Body of pancreas (tissue), 4 donors: Measurements from ENCODE around the gene ADGRA1. TPM values are rescaled to one million over a fixed set of nuclear protein-coding genes. Genes with fewer than 3 reads are reported as not detected.

Source experiments
- ATAC-seq: fragments of 150-250 bp; one replicate; pipeline ENCODE4 v1.9.1; 2016
- DNase-seq, 4 donors: peaks; one replicate each; pipeline ENCODE4 v3.0.0-alpha.2; 2019
- H3K27ac ChIP-seq, 4 donors: fragments of 200-600 bp; sonication (generic); 1 replicate in 3 of 4; 2 replicates in 1 of 4; pipeline versions ENCODE4 v1.5.1 to v1.6.1; 2016 to 2019; ENCODE audit warnings: mild to moderate bottlenecking in 1 of 4, mixed read lengths in 1 of 4, moderate library complexity in 1 of 4
- H3K27me3 ChIP-seq, 2 donors: fragments of 200-600 bp; sonication (generic); one replicate each; pipeline ENCODE4 v1.6.0; 2016; ENCODE audit warnings: mild to moderate bottlenecking in 1 of 2
- H3K36me3 ChIP-seq, 2 donors: fragments of 200-600 bp; sonication (generic); replicated peaks in 1 of 2; 2 replicates each; pipeline ENCODE4 v1.5.1; 2016; ENCODE audit warnings: low read depth in 2 of 2; ENCODE audit not compliant: insufficient read depth in 1 of 2
- H3K4me1 ChIP-seq: fragments of 200-600 bp; sonication (generic); one replicate; pipeline ENCODE4 v1.6.0; 2016
- H3K4me3 ChIP-seq, 2 donors: fragments of 200-600 bp; sonication (generic); 1 replicate in 1 of 2; 2 replicates in 1 of 2; pipeline ENCODE4 v1.5.1; 2016 to 2019
- H3K9me3 ChIP-seq, 3 donors: fragments of 200-600 bp; sonication (generic); 1 replicate in 2 of 3; 2 replicates in 1 of 3; pipeline ENCODE4 v1.5.1; 2016
- POLR2A ChIP-seq, 3 donors: fragments of 450-650 bp; IDR thresholded peaks; one replicate each; pipeline ENCODE4 v1.6.1; 2016; ENCODE audit warnings: antibody characterized with exemption in 3 of 3, mild to moderate bottlenecking in 2 of 3
- WGBS, 2 donors: methylation state at CpG; one replicate each; pipeline ENCODE4 v1.1.5; 2017; 5-methylcytosine and 5-hydroxymethylcytosine counted together
- intact Hi-C: fragments of 100-400 bp; cut with DNase I; formaldehyde crosslinking; loops from one replicate; pipeline ENCODE4 v1.15.1; 2023
- total RNA-seq, 2 donors: library from RNA; depleted of rRNA; stranded (reverse); fragments of >200 nt; gene quantifications; one replicate each; pipeline ENCODE4 v1.1.0, GENCODE V29; 2016
- TF ChIP-seq, protein P1 (sequence below), 7 experiments: fragments of 450-650 bp in 4 of 7; fragments of 200-600 bp in 3 of 7; sonication (generic) in 3 of 7; IDR thresholded peaks; one replicate each; pipeline ENCODE4 v1.5.1; 2016 to 2019; ENCODE audit warnings: antibody characterized with exemption in 7 of 7

ADGRA1 gene
- total RNA-seq, 2 donors from 2014 or later: under 0.01 TPM; not detected in 1

DNA sequence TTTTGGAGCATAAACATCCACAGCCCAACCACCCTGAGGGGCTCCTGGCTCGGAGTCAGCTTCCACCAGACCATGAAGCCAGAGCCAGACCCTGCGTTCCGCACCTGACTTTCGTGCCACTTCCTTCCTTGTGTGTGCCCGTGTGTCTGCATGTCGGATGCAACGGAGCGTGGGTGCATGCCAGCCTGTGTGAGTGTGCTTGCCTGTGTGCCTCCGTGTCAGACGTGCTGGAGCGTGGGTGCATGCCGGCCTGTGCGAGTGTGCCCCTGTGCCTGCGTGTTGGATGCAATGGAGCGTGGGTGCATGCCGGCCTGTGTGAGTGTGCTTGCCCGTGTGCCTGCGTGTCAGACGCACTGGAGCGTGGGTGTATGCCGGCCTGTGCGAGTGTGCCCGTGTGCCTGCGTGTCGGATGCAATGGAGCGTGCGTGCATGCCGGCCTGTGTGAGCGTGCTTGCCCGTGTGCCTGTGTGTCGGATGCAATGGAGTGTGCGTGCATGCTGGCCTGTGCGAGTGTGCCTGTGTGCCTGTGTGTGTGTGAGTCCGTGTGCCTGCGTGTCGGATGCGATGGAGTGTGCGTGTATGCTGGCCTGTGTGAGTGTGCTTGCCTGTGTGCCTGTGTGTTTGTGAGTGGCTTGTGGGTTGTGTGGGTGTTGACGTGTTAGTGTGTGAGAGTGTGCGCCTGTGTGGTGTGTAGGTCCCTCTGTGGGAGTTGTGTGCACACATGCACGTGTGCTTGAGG, 44.2 kb downstream of the ADGRA1 start:
- TF ChIP-seq, protein P1, sequence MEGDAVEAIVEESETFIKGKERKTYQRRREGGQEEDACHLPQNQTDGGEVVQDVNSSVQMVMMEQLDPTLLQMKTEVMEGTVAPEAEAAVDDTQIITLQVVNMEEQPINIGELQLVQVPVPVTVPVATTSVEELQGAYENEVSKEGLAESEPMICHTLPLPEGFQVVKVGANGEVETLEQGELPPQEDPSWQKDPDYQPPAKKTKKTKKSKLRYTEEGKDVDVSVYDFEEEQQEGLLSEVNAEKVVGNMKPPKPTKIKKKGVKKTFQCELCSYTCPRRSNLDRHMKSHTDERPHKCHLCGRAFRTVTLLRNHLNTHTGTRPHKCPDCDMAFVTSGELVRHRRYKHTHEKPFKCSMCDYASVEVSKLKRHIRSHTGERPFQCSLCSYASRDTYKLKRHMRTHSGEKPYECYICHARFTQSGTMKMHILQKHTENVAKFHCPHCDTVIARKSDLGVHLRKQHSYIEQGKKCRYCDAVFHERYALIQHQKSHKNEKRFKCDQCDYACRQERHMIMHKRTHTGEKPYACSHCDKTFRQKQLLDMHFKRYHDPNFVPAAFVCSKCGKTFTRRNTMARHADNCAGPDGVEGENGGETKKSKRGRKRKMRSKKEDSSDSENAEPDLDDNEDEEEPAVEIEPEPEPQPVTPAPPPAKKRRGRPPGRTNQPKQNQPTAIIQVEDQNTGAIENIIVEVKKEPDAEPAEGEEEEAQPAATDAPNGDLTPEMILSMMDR (IDR thresholded peaks at IDR 0.05): no peak
- TF ChIP-seq POLR2A (IDR thresholded peaks at IDR 0.05): no peak
- DNase-seq: no peak
- no peaks in the 10 kb centered on the region for H3K9me3 ChIP-seq
- no peaks in the 10 kb centered on the region for H3K4me1 ChIP-seq
- no peaks in the 10 kb centered on the region for H3K36me3 ChIP-seq
- no peaks in the 10 kb centered on the region for H3K27me3 ChIP-seq
- ATAC-seq: no peak
- no peak overlapping the region for H3K27ac ChIP-seq
- intact Hi-C loops: no loop called here
- WGBS, 2 donors: 77 to 86% methylated on average over 8 to 41 of the region's 41 CpGs
- no peak overlapping the region for H3K4me3 ChIP-seq

DNA sequence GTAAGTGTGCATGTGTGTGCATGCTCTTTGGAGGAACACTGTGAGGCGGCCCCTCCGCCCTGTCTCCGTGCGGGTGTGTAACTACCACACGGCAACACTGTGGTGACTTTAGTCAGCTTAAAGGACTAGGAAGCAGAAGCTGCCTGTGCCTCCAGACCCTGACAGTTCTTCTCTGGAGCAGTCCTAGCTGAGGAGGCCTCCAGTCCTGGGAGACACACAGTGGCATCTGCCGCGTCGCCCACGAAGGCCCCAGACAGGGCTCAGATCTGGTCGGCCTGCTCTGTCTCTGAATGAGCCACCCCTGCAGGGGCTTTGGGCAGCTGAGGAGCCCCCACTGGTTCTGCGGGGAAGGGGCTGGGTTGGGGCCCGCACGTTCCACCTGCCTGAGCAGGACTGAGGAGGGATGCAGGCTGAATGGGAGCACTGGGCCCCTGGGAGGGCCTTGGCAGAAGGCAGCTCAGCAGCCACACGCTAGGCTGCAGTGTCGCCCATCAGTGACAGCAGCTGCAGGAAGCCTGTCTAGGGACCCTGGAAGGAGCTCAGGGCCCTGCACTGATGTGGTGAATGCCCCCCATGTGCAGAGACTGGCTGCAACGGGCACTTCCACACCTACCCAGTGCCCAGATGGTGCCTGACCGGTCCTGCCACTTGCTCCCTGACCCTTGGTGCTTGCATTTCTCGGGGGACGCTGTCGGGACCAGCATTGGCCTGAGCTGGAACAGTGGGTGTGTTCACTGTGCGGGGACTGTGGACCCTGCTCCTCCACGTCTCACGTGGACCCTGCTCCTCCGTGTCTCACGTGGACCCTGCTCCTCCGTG, 45.0 kb downstream of the ADGRA1 start:
- TF ChIP-seq, protein P1 (IDR thresholded peaks at IDR 0.05): no peak
- TF ChIP-seq POLR2A (IDR thresholded peaks at IDR 0.05): no peak
- H3K4me1 ChIP-seq: no peaks in the 10 kb centered on the region
- intact Hi-C loops: no loop called here
- H3K36me3 ChIP-seq: no peaks in the 10 kb centered on the region
- H3K27me3 ChIP-seq: no peaks in the 10 kb centered on the region
- WGBS, 2 donors: 65 to 67% methylated on average over 17 to 22 of the region's 26 CpGs
- DNase-seq (no peak), ATAC-seq (no peak)
- no peaks in the 10 kb centered on the region for H3K9me3 ChIP-seq
- H3K4me3 ChIP-seq: no peak overlapping the region
- no peak overlapping the region for H3K27ac ChIP-seq

DNA sequence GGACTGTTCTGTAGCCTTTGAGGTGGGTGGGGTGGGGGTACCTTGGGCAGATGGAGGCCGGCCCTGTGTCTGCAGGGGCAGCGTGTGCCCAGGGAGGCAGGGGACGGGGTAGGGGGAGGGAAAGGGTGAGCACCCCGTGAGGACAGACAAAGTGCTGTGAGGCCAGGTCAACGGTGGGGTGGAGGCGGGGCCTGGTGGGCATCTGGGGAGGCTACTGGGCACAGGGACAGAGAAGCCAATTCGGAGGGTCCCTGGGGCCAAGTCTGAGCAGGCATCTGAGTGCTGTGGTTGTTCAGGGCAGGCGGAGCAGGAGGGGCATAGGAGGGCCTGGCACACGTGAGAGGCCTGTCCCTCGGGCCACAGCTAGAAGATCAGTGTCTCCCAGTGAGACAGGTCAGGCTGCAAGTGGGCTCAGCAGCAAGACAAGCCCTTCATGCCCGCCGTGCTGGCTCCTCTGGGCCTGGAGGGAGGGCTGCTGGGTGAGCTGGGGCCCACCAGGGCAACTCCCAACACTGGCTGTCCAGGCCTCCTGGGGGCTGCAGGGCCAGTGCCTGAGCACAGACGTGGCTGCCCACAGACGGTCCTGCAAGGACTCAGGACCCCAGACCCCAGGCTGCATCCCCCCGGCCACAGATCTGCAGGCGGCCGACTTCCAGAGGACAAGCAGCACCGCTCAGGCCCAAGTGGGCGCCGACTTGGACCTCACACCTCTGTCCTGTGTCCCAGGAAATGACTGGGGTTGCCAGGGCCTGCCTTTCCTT, 45.9 kb downstream of the ADGRA1 start:
- intact Hi-C loops: no loop called here
- no peaks in the 10 kb centered on the region for H3K27me3 ChIP-seq
- no peak for TF ChIP-seq POLR2A (IDR thresholded peaks at IDR 0.05)
- TF ChIP-seq, protein P1 (IDR thresholded peaks at IDR 0.05): no peak
- H3K4me1 ChIP-seq: no peaks in the 10 kb centered on the region
- no peak overlapping the region for H3K4me3 ChIP-seq
- WGBS, 2 donors: 63 to 76% methylated on average over 14 to 17 of the region's 20 CpGs
- no peaks in the 10 kb centered on the region for H3K9me3 ChIP-seq
- H3K27ac ChIP-seq: no peak overlapping the region
- no peaks in the 10 kb centered on the region for H3K36me3 ChIP-seq
- DNase-seq: no peak
- no peak for ATAC-seq

DNA sequence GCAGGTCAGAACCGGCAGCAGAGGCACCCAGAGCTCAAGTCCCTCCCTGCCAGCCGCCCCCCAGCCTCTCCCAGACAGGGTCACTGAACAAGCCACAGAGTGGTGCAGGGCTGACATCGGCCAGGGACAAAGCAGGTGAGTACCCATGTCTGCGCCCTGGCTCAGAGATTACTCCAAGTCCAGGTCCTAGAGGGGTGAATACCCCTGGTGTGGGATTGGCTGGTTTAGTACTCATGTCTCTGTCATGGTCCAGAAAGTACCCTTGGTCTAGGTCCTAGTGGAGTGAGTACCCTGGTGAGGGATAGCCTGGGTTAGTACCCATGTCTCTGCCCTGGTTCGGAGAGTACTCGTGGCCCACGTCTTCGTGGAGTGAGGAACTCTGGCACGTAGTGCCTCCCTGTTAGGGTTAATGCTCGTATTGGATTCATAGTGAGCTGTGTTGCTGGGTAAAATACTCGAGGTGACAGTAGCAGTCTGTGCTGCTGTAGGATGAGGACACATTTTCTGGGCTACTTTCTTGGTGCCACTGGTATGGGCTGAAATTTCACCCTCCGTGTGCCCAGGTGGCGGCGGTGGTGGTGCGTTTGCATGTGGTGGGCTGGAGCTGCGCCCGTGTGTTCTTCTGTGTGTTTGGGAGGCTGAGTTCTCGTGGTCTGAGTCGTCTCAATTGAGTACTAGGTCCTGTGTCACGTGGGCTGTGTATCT, 46.8 kb downstream of the ADGRA1 start:
- intact Hi-C loops: no loop called here
- Histone ChIP-seq H3K4me1 (no peaks in the 10 kb centered on the region), H3K4me3 (no peak overlapping the region), H3K27ac (no peak overlapping the region), H3K9me3 (no peaks in the 10 kb centered on the region), H3K36me3 (no peaks in the 10 kb centered on the region), H3K27me3 (no peaks in the 10 kb centered on the region)
- WGBS, 2 donors: 55 to 62% methylated on average over 11 to 20 of the region's 20 CpGs
- ATAC-seq: no peak
- DNase-seq: no peak
- TF ChIP-seq, protein P1 (IDR thresholded peaks at IDR 0.05): no peak
